ENCODE data around the gene SMIM26.

- TF ChIP-seq DIDO1 (tag; IDR thresholded peaks at IDR 0.05; ENCODE audit: low read depth): no peak
- peak; percentile 67; the same call in 1 of the 2 replicates for TF ChIP-seq FOXP1 (CRISPR knock-in tag; IDR thresholded peaks at IDR 0.05)
- TF ChIP-seq ZNF592 (IDR thresholded peaks at IDR 0.05): no peak; the same call in 1 of the 2 replicates
- TF ChIP-seq POLR2A (conservative IDR thresholded peaks at IDR 0.05): peak; percentile 59; the same call in 1 of the 2 replicates
- no peak for TF ChIP-seq TEAD4 (IDR thresholded peaks at IDR 0.05; ENCODE audit: low read length)
- TF ChIP-seq TEAD4 (CRISPR knock-in tag; IDR thresholded peaks at IDR 0.05; ENCODE audit: borderline replicate concordance): no peak
- TF ChIP-seq ESRRA (IDR thresholded peaks at IDR 0.05; ENCODE audit: borderline replicate concordance, low read depth): no peak; the same call in 1 of the 2 replicates
- TF ChIP-seq FOXM1 (IDR thresholded peaks at IDR 0.05; ENCODE audit: low read depth): no peak
- no peak for TF ChIP-seq FOXM1 (CRISPR knock-in tag; IDR thresholded peaks at IDR 0.05; ENCODE audit: low read depth)
- 0 out of 4 replicates have a peak, but pooled peaks have one; percentile 25 to 30 for TF ChIP-seq SIN3A (IDR thresholded peaks at IDR 0.05; ENCODE audit: borderline replicate concordance in 2 of 2, control insufficient read depth in 1 of 2, low read depth in 2 of 2, low read length in 2 of 2)
Observed at GRCh38 chr20:18587665-18588573, 20.7 kb downstream of the SMIM26 start, which contains the start of gene DTD1.
